ENCODE measurements around the gene UBE2L3.

Gene UBE2L3

DNA sequence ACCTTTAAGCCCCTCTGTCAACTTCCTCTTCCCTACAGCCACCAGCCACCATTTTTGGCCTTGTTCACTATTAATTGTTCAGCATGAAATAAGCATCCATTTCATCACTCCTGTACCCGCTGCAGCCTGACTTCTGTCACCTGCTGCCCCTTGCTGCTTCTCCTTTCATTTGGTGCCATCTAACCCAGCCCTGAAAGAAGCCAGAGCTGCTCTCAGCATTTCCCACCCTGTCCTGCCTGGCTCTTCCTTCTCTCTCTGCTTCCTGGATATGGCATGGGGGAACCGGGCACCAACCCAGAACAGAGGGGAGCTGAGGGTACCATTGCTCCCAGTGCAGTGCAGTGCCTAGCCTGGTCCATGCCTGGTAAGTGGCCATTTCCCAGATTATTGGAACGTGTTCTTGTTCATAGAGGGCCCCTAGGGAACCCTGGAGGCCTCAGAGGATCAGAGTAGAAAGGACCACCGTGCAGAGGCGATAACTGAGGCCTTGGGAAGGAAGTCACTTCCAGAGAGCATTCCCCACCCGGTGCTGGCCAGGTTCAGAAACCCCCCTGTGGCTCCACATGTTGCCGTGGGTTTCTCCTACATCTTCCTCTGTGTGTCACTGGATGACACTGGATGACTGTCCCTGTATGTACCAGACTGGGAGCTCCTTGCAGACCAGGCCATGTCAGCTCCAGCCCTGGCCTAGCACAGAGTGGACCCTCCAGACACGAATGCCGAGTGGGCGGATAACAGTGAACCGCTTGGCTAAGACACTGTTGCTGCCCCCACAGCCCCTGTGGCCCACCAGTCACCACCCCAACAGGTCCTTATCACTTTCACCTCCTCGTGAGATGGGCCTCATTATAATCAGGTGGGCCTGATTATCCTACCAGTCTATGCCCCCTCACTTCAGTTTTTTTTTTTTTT is 57.6 kb downstream of the UBE2L3 start (continued):
- no peak for TF ChIP-seq KLF8 (tag by site-specific recombination; IDR thresholded peaks at IDR 0.05)

DNA sequence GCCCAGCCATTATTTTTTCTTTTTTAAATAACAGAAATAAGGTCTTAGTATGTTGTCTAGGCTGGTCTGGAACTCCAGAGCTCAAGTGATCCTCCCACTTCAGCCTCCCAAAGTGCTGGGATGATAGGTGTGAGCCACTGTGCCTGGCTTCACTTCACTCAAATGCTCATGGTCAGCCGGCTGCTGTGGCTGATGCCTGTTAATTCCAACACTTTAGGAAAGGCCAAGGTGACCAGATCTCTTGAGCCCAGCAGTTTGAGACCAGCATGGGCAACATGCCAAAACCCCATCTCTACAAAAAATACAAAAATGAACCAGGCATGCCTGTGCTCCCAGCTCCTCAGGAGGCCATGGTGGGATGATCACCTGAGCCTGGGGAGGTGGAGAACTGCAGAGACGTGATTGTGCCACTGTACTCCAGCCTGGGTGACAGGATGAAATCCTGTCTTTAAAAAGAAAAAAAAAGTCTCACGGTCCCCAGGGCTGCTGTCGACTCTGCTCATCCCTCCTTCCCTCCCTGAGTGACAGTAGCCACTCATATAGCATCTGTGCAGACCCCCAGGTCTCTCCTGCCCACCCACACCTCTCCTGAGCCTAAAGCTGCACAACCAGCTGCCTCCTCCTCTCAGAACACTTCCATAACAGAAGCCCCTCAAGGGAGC is 58.7 kb downstream of the UBE2L3 start:
- TF ChIP-seq ZNF121 (tag by site-specific recombination; IDR thresholded peaks at IDR 0.05) (peak; percentile 64; the same call in 1 of the 2 replicates), GLIS1 (tag by site-specific recombination; IDR thresholded peaks at IDR 0.05) (peak; percentile 39; the same call in 1 of the 2 replicates), ZNF626 (tag by site-specific recombination; IDR thresholded peaks at IDR 0.05) (no peak), ZNF366 (tag by site-specific recombination; conservative IDR thresholded peaks at IDR 0.05) (peak; percentile 43; the same call in 1 of the 2 replicates), GLI4 (tag by site-specific recombination; IDR thresholded peaks at IDR 0.05) (no peak)
- Histone ChIP-seq H3K27ac (ENCODE audit: extremely low read depth, low read depth, low read length) (no peak overlapping the region), H3K9me3 (ENCODE audit: control insufficient read depth, insufficient read depth, low read depth, low read length) (no peaks in the 10 kb centered on the region), H3K4me1 (ENCODE audit: control insufficient read depth, insufficient read depth, low read length) (no peaks in the 10 kb centered on the region), H3K4me3 (ENCODE audit: low read depth, low read length) (no peak overlapping the region), H3K36me3 (ENCODE audit: control insufficient read depth in 2 of 2, insufficient read depth in 1 of 2, low read length in 2 of 2) (peaks cover 0 to 60% of the 10 kb centered on the region in 2 experiments; a peak in 1 of 3 replicates)
- POLR2A ChIA-PET: interaction anchor here (0.6 to 2.5 kb wide), 5 partner anchors 9 to 70 kb away, joined by 3 to 10 read pairs (median 4); partner anchors contain the start of gene SDF2L1
- CTCF ChIA-PET: interaction anchor here (0.6 to 5.7 kb wide), 4 partner anchors 10 to 21 kb away, joined by 3 to 56 read pairs (median 19); partner anchors contain the start of gene SDF2L1

DNA sequence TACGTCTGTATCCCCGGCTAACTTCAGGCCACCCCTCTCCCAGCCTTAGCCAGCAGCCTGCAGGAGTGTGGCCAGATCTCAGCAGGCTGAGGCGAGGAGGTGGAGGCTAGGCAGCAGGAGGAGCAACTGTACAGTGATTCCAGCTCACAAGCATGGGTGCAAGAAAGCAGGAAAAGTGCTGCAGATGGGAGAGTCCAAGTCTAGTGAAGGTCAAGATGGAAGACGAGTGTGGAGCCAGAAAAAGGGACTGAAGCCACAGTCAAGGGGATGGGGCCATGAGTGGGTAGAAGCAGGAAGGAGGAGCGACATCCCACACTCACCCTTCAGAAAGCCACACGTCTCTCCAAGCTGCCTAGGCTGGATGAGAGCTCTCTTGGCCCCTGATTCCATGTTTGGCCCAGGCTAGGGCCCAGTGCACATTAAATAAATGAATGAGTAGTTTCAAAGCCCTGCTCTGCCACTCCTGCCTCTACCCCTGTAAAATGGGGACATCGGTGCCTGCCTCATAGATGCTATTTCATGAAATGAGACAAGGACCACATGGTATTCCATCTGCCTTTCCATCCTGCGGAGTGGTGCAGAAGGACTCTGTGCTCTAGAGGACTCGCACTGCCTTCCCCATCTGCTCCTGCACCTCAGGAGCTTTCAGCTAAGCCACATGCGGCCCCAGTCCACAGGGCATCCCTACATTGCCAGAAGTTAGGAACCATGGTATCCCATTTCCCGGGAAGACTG is 59.4 kb downstream of the UBE2L3 start:
- ChIA-PET CTCF (interaction anchor here (0.6 to 5.7 kb wide), 5 partner anchors 10 to 29 kb away, joined by 3 to 56 read pairs (median 26); partner anchors contain the start of gene SDF2L1), POLR2A (interaction anchor here (1.0 to 2.5 kb wide), 4 partner anchors 10 to 25 kb away, joined by 4 to 10 read pairs (median 6); partner anchors contain the start of gene SDF2L1)
- Histone ChIP-seq H3K9me3 (ENCODE audit: control insufficient read depth, insufficient read depth, low read depth, low read length) (no peaks in the 10 kb centered on the region), H3K36me3 (ENCODE audit: control insufficient read depth in 2 of 2, insufficient read depth in 1 of 2, low read length in 2 of 2) (peaks cover 0 to 56% of the 10 kb centered on the region in 2 experiments; a peak in 1 of 3 replicates), H3K4me3 (ENCODE audit: low read depth, low read length) (no peak overlapping the region), H3K27ac (ENCODE audit: extremely low read depth, low read depth, low read length) (no peak overlapping the region), H3K4me1 (ENCODE audit: control insufficient read depth, insufficient read depth, low read length) (no peaks in the 10 kb centered on the region)
- TF ChIP-seq, protein P1, sequence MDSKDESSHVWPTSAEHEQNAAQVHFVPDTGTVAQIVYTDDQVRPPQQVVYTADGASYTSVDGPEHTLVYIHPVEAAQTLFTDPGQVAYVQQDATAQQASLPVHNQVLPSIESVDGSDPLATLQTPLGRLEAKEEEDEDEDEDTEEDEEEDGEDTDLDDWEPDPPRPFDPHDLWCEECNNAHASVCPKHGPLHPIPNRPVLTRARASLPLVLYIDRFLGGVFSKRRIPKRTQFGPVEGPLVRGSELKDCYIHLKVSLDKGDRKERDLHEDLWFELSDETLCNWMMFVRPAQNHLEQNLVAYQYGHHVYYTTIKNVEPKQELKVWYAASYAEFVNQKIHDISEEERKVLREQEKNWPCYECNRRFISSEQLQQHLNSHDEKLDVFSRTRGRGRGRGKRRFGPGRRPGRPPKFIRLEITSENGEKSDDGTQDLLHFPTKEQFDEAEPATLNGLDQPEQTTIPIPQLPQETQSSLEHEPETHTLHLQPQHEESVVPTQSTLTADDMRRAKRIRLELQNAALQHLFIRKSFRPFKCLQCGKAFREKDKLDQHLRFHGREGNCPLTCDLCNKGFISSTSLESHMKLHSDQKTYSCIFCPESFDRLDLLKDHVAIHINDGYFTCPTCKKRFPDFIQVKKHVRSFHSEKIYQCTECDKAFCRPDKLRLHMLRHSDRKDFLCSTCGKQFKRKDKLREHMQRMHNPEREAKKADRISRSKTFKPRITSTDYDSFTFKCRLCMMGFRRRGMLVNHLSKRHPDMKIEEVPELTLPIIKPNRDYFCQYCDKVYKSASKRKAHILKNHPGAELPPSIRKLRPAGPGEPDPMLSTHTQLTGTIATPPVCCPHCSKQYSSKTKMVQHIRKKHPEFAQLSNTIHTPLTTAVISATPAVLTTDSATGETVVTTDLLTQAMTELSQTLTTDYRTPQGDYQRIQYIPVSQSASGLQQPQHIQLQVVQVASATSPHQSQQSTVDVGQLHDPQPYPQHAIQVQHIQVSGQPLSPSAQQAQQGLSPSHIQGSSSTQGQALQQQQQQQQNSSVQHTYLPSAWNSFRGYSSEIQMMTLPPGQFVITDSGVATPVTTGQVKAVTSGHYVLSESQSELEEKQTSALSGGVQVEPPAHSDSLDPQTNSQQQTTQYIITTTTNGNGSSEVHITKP (tag by site-specific recombination; IDR thresholded peaks at IDR 0.05): peak; percentile 53; the same call in 1 of the 2 replicates
- TF ChIP-seq ZNF76 (tag by site-specific recombination; IDR thresholded peaks at IDR 0.05; ENCODE audit: borderline replicate concordance, low read depth) (no peak), ZNF747 (tag by site-specific recombination; IDR thresholded peaks at IDR 0.05) (no peak), ZNF600 (tag by site-specific recombination; IDR thresholded peaks at IDR 0.05) (peak; percentile 42; the same call in 1 of the 2 replicates), PRDM1 (tag by site-specific recombination; IDR thresholded peaks at IDR 0.05) (peak; percentile 78), TRIM28 (IDR thresholded peaks at IDR 0.05; ENCODE audit: borderline replicate concordance, low read length) (no peak), EGR2 (tag by site-specific recombination; IDR thresholded peaks at IDR 0.05; ENCODE audit: low read depth) (peak; percentile 36; the same call in 1 of the 2 replicates), IKZF3 (tag by site-specific recombination; IDR thresholded peaks at IDR 0.05) (0 out of 2 replicates have a peak, but pooled peaks have one; percentile 49), ZFHX2 (tag by site-specific recombination; conservative IDR thresholded peaks at IDR 0.05) (0 out of 2 replicates have a peak, but pooled peaks have one; percentile 51)

Measured in HEK293 (cell line).